Mucosa of descending colon (tissue), 3 donors: ENCODE data around the gene MRPS21. TPM values are rescaled to one million over a fixed set of nuclear protein-coding genes. Genes with fewer than 3 reads are reported as not detected.

Source experiments
- ATAC-seq: fragments of 200-7000 bp; cut with Tn5 transposase; one replicate; pipeline ENCODE4 v1.9.1; 2020; ENCODE audit warnings: mild to moderate bottlenecking, moderate library complexity
- DNase-seq, 3 donors: peaks; one replicate each; pipeline ENCODE4 v3.0.0-alpha.2; 2020
- H3K36me3 ChIP-seq: fragments of 200-600 bp; one replicate; pipeline ENCODE4 v1.8.0; 2021; ENCODE audit warnings: low read depth, mild to moderate bottlenecking
- H3K4me1 ChIP-seq: fragments of 200-600 bp; one replicate; pipeline ENCODE4 v1.8.0; 2021; ENCODE audit warnings: low read depth, mild to moderate bottlenecking
- H3K4me3 ChIP-seq: fragments of 200-600 bp; one replicate; pipeline ENCODE4 v1.8.0; 2021; ENCODE audit warnings: mild to moderate bottlenecking
- H3K9me3 ChIP-seq: fragments of 200-600 bp; one replicate; pipeline ENCODE4 v1.8.0; 2021; ENCODE audit warnings: mild to moderate bottlenecking
- intact Hi-C, 2 donors: fragments of 100-400 bp; cut with DNase I in 1 of 2; cut with micrococcal nuclease in 1 of 2; formaldehyde crosslinking; loops; one replicate each; pipeline versions ENCODE4 v1.11.0 to v1.11.1; 2022; cut with DNase I, micrococcal nuclease
- total RNA-seq, 3 donors: library from RNA; stranded (reverse); fragmentation: NEBNext Ultra II Directional in 2 of 3; extraction: Animal tissue kit (Norgen Biotek cat#: 25700) in 2 of 3; gene quantifications; one replicate each; pipeline versions ENCODE4 v1.2.1 to v1.2.4, GENCODE V29; 2021 to 2023
- TF ChIP-seq, protein P1 (sequence below): fragments of 200-600 bp; IDR thresholded peaks from one replicate; pipeline ENCODE4 v1.8.0; 2022; ENCODE audit warnings: antibody characterized with exemption, mild to moderate bottlenecking
- donor health status: DM: no; HTN: no; CAD: no; lungs with moderate emphysema.
- donor health status: DM: no; HTN: no; CAD: no.
- donor health status: DM: no; HTN: yes; CAD: no.

Gene MRPS21
- total RNA-seq, 3 donors from 2014 or later: 39.4 to 50.2 (median 45.6) TPM

DNA sequence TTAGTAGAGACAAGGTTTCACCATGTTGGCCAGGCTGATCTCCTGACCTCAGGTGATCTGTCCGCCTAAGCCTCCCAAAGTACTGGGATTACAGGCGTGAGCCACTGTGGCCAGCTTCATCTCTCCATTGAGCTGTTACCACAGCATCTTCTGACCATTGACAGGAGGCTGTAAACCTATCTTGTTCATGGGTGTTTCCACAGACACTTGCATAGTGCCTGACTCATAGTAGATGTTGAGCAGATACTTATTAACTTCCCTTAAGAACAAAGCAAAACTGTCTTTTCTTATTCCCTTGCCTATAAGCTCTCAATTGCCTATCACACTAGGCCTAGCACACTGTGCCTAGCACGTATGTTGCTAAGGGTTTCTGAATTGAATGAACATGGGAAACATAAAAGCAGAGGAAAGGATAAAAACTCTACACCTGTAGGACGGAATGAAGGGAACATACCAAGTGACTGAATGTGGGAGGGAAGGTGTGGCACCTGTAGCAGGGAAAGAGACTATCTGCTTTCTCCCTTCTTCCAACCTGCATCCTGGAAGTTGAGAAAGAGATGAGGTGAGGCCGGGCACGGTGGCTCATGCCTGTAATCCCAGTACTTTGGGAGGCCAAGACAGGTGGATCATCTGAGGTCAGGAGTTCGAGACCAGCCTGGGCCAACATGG is 22.2 kb upstream of the MRPS21 start:
- Histone ChIP-seq H3K4me3 (no peak overlapping the region), H3K9me3 (no peaks in the 10 kb centered on the region), H3K4me1 (peaks cover 7% of the 10 kb centered on the region), H3K36me3 (no peaks in the 10 kb centered on the region)
- intact Hi-C loops: no loop called here
- TF ChIP-seq, protein P1, sequence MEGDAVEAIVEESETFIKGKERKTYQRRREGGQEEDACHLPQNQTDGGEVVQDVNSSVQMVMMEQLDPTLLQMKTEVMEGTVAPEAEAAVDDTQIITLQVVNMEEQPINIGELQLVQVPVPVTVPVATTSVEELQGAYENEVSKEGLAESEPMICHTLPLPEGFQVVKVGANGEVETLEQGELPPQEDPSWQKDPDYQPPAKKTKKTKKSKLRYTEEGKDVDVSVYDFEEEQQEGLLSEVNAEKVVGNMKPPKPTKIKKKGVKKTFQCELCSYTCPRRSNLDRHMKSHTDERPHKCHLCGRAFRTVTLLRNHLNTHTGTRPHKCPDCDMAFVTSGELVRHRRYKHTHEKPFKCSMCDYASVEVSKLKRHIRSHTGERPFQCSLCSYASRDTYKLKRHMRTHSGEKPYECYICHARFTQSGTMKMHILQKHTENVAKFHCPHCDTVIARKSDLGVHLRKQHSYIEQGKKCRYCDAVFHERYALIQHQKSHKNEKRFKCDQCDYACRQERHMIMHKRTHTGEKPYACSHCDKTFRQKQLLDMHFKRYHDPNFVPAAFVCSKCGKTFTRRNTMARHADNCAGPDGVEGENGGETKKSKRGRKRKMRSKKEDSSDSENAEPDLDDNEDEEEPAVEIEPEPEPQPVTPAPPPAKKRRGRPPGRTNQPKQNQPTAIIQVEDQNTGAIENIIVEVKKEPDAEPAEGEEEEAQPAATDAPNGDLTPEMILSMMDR: no peak
- DNase-seq (no peak), ATAC-seq (peak; percentile 13)

GRCh38 chr1:150273311-150273710 is 20.4 kb upstream of the MRPS21 start:
- DNase-seq: no peak
- H3K4me3 ChIP-seq: no peak overlapping the region
- ATAC-seq: no peak
- no peaks in the 10 kb centered on the region for H3K4me1 ChIP-seq
- intact Hi-C loops: no loop called here
- TF ChIP-seq, protein P1: no peak
- H3K9me3 ChIP-seq: no peaks in the 10 kb centered on the region
- H3K36me3 ChIP-seq: no peaks in the 10 kb centered on the region

GRCh38 chr1:150280138-150280707 is 13.4 kb upstream of the MRPS21 start:
- peak; percentile 68 to 81 (median 75) for DNase-seq
- intact Hi-C loops: no loop called here
- peaks cover 19% of the 10 kb centered on the region for H3K4me1 ChIP-seq
- TF ChIP-seq, protein P1: no peak
- H3K4me3 ChIP-seq: no peak overlapping the region
- H3K9me3 ChIP-seq: no peaks in the 10 kb centered on the region
- H3K36me3 ChIP-seq: no peaks in the 10 kb centered on the region
- ATAC-seq: peak; percentile 70

- intact Hi-C loops: no loop called here
- no peak overlapping the region for H3K4me3 ChIP-seq
- TF ChIP-seq, protein P1: peak; percentile 55
- H3K36me3 ChIP-seq: no peaks in the 10 kb centered on the region
- no peaks in the 10 kb centered on the region for H3K9me3 ChIP-seq
- ATAC-seq: peak; percentile 74
- DNase-seq: peak; percentile 62 to 87 (median 71)
- peaks cover 19% of the 10 kb centered on the region for H3K4me1 ChIP-seq
These were observed 12.4 kb upstream of the MRPS21 start for GRCh38 chr1:150281221-150281757.

GRCh38 chr1:150281758-150282557 is 11.7 kb upstream of the MRPS21 start, which contains the start of gene CIART:
CIART (plus strand) TSS chr1:150282554; CDS start chr1:150283268, 714 bp downstream.
- DNase-seq (peak; percentile 75 to 88 (median 83)), ATAC-seq (peak; percentile 84)
- intact Hi-C loops: no loop called here
- TF ChIP-seq, protein P1: no peak
- peaks cover 19% of the 10 kb centered on the region for H3K4me1 ChIP-seq
- H3K4me3 ChIP-seq: no peak within 1 kb of the TSS
- H3K36me3 ChIP-seq: no peaks in the 10 kb centered on the region
- no peaks in the 10 kb centered on the region for H3K9me3 ChIP-seq
